NCI-H345 treated with DMSO at 0.1 percent for 48 hours (cell line): ENCODE measurements around the gene PGM2L1.
"Not testable (repeated sequence)": the region's sequence is repeated elsewhere in the genome, so short reads cannot be mapped to it uniquely, and the experiment has no call there.

Source experiments
- DNase-seq: peaks from one replicate; lab custom pipeline; 2025; ENCODE audit not compliant: unreplicated experiment; lab: John Stamatoyannopoulos, UW

PGM2L1 gene

GRCh38 chr11:74398244-74399159 lies at the start of gene PGM2L1:
Gene PGM2L1 (minus strand): TSS chr11:74398433. CDS start chr11:74398161, 272 bp downstream.
- peak; percentile 97 for DNase-seq

- DNase-seq: no peak
These were observed 49.5 kb upstream of the PGM2L1 start for GRCh38 chr11:74447720-74448119.

GRCh38 chr11:74446532-74446938 lies 48.3 kb upstream of the PGM2L1 start:
- no peak for DNase-seq

DNA sequence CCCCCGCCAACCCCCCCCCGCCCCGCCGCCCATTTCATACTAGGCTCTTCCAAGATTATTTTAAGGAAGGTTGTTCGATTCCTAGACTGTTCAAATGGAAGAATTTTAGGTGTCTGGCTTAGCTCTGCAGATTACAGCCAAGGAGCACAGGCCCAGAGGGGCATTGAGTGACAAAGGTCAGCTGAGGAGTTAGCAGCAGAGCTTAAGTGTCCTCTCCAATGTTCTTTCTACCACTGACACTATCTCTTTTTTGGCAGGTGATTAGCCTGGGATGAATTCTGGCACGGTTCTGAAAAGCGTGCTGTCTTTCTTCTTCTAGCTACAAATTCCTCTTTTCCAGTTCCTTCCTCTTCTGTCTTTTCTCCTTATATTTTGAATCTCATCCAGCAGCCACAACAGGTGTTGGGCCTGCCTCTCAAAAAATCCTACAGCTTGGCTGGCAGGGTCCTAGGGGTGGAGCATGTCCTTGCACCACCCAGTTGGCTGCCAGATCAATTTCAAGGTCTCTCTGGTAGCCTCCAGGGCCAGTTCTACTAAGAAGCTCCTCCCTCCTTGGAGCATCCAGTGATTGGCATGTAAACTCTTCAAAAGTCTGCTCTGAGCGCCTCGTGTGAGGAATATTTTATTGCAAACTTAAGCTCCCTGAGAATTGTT lies 46.1 kb upstream of the PGM2L1 start:
- DNase-seq: no peak

DNA sequence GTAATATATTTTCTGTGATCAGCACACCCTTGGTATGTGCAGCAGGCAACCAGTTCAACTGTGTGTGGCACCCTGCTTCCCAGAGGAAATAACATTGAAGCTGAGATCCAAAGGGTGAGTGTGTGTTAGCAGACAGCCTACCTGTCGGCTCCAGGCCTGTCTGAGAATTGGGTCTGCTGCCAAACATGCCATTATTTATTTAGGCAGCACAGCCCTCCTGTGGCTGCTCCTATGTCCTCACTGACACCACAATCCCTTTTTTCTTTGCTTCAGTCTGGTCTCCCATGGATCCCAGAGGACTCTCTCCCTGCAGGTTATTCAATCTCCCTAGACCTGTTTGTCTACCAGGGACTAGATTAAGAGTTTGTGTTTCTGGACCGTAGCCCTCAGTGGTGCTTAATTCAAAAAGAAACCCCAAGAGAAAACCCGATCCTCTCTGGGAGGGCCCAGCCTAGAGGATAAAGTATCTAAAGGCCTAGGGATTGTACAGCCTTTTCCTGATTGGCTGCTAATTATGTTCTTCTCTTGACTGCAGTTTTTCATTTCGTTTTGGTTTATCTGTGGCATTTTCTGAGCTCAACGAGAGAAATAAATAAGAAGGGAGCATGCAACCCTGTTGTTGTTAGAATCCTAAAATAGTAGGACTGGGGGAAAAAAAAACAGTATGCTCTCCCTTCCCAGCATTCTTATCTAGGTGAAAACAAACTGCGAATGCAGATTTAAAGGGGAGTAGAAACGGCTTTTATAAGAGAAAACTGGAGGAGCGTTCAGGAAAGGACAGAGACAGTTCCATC lies 45.0 kb upstream of the PGM2L1 start:
- peak; percentile 92 for DNase-seq

GRCh38 chr11:74442636-74443035 lies 44.4 kb upstream of the PGM2L1 start:
- no peak for DNase-seq

DNA sequence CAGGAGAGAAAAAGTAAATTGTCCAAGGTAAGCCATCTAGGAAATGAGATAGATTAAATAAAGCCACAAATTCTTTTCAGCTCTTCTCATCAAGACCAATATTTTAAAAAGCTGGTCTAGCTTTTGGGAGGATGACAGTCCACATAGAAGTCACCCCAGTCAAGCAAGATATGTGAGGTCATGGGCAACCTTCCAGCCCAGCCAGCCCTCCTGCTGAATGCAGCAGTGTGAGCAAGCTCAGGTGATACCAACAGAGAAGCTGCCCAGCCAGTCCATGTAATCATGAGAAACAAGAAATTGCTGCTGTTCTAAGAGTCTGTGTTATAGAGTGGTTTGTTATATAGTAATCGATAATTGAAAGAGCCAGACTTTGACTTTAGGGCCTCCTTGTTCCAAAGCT lies 40.4 kb upstream of the PGM2L1 start:
- no peak for DNase-seq

DNA sequence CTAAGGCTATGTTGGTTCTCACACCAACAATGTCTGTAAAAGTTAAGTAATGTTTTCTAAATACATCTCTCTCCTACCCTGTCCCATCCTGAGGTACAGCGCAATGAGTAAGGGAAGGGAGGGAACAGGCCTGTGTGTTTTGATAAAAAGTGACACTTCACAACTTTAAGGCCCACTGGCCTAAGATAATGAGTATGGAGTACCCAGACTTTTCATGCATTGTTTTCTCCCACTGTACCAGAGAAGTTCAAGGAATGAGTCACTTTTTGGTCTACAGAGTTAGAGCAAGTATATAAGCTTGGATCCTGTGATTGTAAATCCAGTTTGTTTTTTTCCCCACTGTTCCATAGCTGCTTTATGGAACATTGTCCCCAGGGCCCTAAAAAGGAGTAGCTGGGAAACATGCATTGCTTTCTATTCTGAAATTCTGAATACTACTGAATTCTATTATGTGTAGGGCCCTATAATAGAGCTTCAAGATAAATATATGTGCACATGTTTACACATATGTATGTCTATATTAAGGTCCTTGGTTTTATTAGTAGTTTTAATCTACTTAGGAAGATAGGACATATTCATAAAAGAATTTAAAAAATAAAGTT lies 39.3 kb upstream of the PGM2L1 start:
- no peak for DNase-seq

DNA sequence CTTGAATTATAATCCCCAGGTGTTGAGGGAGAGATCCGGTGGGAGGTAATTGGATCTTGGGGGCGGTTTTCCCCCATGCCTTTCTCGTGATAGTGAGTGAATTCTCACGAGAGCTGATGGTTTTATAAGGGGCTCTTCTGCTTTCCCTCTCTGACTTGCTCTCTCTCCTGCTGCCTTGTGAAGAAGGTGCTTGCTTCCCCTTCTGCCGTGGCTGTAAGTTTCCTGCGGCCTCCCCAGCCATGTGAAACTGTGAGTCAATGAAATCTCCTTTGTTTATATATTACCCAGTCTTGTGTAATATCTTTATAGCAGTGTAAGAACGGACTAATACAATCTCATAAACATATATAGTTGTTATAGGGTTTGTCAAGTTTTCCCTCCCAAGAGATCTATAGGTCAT lies 36.3 kb upstream of the PGM2L1 start:
- DNase-seq: no peak

DNA sequence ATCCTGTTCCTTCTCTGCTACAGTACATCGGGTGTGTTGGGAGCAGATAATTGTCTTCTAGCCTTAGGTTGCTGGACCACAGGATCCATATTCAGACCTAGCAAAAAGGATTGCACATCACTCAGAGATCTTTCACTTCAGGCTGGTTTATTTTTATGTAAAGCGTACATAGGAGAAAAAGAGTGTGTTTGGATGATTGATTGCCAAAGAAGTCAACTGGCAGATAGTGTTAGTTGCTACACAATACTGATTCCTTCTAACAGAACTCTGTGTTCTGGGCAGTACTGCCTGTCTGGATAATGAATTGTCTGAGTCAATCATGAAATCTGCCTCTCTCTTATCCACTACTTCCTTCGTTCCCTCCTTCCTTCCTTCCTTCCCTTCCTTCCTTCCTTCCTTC lies 31.0 kb upstream of the PGM2L1 start:
- DNase-seq: no peak

- no peak for DNase-seq
These were observed 29.2 kb upstream of the PGM2L1 start for GRCh38 chr11:74427384-74427886.

DNA sequence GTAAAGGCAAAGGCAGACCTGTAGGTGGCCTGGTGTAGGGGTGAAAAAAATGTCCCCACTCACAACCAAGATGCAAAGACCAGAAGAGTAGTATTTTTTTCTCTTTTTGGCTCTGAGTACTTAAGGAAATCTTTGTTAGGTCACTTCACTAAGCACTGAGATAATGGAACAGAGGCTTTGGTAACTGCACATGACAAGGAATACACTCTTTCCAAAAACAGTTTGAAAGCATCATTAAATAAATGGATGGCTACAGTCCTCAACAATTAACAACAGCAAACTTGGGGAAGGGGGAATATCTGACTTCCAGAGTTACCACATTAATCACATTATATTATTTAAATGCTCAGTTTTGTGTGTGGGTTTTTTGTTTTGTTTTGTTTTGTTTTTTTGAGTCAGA lies 26.9 kb upstream of the PGM2L1 start:
- DNase-seq: no peak

GRCh38 chr11:74418509-74418895 lies 20.3 kb upstream of the PGM2L1 start:
- no peak for DNase-seq

GRCh38 chr11:74417860-74418508 lies 19.8 kb upstream of the PGM2L1 start:
- no peak for DNase-seq

DNA sequence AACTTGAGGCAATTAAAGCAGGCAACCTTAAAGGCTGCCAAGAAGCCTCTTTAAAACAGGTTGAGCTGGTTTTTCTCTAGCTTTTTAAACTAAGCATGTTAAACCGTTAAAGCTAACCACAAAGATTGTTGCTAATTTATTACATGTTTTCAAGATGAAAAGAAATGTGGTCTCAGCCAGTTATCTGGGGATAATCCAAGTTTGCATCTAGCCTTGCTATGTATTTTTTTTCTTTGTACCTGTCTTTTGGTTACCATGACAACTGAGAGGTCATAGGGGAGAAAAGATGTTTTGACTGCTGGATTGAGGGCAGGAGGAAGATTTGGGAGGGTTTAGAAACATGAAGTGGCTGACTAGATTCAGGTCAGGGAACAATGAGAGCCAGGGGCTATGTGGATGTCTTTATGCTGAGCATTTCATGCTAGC lies 19.2 kb upstream of the PGM2L1 start:
- DNase-seq: no peak

DNA sequence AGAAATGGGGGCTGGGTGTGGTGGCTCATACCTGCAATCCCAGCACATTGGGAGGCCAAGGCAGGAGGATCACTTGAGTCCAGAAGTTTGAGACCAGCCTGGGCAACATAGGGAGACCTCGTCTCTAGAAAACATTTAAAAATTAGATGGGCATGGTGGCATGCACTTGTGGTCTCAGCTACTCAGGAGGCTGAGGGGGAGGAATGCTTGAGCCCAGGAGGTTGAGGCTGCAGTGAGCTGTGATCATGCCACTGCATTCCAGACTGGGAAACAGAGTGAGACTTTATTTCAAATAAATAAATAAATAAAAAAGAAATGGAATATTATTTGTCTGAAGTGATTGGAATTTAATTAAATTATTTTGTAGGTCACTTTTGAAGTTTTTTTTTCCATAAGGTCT lies 18.7 kb upstream of the PGM2L1 start:
- DNase-seq: not testable (repeated sequence)

DNA sequence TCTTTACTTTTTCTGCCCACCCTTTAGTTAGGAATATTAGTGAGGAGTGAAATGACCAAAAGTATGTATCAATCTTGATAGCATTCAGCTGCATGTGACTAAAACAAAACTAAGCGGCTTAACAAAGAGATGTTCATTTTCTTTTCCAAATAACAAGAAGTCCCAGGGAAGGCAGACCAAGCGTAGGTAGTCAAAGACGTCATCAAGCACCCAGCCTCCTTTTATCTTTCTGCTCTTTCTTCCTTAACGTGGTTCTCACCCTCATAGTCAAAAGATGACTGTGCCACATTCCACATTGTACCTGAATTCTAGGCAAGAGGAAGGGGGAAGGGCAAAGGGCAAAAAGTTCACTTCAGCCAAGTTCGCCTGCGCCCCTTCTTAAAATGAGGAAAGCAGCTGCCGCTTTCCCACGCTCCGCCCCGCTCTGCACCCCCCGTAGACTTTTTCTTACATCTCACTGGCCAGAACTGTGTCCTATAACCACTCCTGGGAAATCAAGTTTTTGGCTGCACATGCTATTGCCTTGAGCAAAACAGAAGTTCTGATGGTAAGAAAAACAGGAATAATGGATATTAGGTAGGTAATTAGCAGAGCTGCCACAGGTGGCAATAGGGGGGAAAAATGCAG lies 14.6 kb upstream of the PGM2L1 start:
- no peak for DNase-seq

GRCh38 chr11:74412321-74412720 lies 14.1 kb upstream of the PGM2L1 start:
- no peak for DNase-seq

- no peak for DNase-seq
These were observed 11.4 kb upstream of the PGM2L1 start for GRCh38 chr11:74409633-74410032.
